HTR-8/SVneo (cell line): ENCODE results near the gene PEX5.
"Not testable (repeated sequence)": the region's sequence is repeated elsewhere in the genome, so short reads cannot be mapped to it uniquely, and the experiment has no call there.

Source experiments
- DNase-seq: peaks from one replicate; pipeline ENCODE4 v3.0.0; 2011; ENCODE audit warnings: low spot score, mixed read lengths; ENCODE audit not compliant: insufficient read length
- FAIRE-seq: peaks from 2 replicates; lab custom pipeline; 2011; peaks lifted over from hg19 to GRCh38; lab: Jason Lieb, UNC

Gene PEX5

DNA sequence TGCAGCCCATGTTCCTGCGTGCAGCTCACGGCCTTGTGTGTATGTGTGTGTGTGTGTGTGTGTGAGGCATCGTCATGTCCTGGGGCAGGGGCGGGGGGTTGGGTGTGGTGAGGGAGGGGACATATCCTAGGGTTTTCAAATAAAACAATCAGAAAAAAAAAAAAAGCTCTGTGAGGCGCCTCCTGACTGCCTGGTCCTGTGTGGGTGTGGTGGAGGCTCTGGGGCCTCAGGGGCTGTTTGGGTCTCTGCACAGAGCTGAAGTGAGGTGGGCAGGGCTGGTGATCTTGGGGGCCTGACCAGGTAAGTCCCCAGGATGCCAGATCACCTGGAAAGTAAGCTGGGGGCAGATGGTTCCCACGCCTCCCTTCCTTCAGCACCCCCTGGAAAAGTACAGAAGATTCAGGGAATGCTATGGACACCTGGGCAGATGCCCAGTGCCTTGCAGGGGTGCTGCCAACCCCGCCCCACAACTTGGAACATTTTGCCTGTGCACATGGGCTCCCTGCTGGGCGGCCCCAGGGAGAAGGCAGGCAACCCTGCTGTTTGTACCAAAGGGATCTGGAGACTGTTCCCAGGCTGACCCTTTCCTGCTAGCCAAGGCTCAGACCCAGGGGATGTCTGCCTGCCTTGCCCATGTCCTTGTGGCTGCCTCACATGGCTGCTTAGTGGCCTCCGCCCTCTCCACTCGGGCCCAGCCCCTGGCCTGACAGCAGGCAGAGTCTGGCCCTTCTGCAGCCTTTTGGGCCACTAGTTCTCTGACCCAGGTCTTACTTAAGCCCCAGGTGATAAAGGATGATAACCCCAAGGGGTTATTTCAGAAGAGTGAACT, 30.5 kb upstream of the PEX5 start:
- DNase-seq: no peak
- no peak for FAIRE-seq

DNA sequence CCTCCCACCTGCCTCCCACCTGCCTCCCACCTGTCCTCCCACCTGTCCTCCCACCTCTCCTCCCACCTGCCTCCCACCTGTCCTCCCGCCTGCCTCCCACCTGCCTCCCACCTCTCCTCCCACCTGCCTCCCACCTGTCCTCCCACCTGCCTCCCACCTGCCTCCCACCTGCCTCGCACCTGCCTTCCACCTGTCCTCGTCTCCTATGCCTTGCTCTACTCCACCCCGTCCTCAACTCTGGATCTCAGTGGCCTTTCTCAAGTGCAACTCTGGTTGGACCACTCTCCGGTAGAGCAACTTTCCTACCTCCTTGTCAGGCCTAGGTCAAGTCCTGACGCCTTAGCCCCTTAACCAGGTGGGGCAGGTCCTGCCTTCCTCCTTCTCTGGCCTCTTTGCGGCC, 29.3 kb upstream of the PEX5 start:
- FAIRE-seq: peak; percentile 66
- DNase-seq: no peak

DNA sequence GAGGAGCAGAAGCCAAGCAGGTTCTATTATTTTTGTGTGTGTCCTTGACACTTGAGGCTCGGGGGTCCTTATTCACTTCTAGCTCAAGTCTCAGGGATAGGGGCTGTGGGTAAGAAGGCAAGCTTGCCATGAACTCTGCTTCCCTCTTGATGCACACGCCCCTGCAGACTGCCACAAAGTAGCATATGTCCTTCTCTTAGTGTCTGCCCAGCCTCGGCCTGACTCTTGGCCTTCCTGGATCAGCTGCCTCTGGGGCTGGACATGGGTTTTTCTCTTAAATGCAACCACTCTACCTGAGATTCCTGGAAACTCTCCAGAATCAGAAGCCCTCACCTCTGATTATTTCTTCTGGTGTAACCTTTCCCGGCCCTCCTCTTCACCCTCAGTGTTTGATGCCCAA, 28.2 kb upstream of the PEX5 start:
- FAIRE-seq: peak; percentile 28
- no peak for DNase-seq

DNA sequence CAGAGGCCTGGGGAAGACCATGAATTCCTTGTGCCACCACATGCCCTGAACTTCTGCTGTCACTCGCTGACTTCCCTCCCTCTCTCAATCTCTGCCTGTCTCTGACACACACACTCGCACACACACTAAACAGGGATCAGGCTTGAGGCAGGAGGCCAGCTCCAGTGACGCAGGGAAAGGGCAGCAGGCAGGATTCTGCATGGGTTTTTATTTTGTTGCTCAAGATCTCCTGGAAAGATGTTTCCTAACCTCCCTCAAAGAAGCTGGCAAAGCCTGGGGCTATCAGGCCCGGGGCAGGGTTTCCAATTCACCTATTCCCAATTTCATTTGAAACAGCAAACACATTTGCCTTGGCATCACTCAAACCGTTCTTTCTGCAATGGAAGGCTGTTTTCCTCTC, 27.7 kb upstream of the PEX5 start:
- DNase-seq (no peak), FAIRE-seq (no peak)

DNA sequence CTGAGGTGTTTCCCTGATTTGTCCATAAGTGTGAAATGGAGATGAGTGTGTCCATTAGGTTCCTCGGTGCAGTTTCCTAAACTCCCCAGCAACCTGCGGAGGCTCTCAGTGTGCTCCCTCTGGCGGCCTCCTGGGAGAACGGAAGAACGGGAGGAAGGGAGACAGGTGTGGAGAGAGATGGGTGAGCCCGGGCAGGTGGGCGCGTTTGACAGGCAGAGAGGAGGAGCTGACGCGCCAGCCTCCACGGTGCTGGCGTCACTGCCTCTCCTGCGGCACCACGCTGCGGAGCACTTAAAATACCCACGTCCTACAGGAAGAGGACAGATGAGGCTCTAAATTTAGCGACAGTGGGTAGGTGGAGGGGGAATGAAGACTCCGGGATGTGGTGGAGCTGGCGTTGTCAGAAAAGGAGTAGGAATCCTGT, 26.8 kb upstream of the PEX5 start:
- DNase-seq (peak; percentile 39), FAIRE-seq (no peak)

DNA sequence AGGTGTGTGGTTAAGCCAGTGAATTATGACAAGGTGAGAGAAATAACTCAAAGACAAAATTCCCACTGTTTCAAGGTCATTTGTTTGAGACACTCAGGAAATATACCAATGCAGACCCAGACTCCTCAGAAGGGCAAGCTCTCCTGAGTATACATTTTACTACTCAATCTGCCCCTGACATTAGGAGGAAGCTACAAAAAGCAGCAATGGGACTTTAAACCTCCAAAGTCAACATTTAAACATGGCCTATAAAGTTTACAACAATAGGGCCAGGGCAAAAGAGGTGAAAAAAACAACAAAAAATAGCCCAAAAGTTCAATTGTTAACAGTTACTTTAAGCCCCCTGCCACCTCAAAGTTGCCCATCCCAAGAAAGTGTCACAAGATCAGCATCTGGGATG, 19.5 kb upstream of the PEX5 start:
- DNase-seq (no peak), FAIRE-seq (no peak)

DNA sequence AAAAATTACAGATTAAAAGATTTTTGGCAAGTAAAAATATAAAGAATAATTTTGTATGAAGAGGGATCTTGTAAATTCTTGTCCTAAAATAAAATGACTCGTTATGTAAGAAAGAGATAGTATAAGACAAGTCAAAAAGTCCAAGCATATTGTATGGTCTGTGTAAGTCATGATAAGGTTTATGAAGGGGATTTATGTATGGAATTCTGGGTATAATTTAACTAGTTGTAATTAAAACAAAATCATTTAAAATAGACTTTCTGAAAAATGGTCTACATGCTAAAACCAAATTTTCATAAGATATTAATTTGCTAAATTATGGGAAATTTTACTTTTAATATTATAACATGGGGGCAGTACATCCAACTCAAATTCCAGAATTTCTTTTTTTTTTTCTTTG, 17.6 kb upstream of the PEX5 start:
- DNase-seq (no peak), FAIRE-seq (no peak)

DNA sequence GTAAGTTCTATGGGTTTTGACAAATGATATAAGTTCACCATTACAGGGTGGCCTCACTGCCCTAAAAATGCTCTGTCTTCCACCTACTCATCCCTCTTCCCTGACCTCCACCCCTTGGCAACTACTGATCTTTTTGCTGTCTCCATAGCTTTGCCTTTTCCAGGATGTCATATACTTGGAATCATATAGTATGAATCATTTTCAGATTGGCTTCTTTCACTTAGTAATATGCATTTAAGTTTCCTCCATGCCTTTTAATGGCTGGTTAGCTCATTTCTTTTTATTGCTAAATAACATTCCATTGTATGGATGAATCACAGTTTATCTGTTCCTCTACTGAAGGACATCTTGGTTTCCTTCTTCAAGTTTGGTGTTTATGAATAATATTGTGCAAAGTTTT, 14.0 kb upstream of the PEX5 start:
- DNase-seq (no peak), FAIRE-seq (peak; percentile 26)

DNA sequence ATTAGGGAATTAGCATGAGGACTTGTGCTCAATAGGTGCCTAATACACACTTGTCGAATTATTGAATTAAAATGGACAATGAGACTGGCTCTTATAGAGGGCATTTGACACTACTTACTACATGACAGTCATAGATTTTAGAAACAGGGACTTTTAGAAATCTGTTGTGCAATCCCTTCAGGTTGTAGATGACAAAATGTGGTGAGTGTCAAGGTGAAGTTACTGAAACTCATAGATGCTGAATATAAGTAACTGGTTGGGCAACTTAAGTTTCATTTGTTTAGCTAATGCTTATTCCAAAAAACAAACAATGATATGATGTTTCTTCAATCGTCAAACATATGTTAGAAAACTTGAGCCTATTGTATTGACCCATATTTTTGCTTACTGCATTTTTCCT, 12.9 kb upstream of the PEX5 start:
- no peak for FAIRE-seq

DNA sequence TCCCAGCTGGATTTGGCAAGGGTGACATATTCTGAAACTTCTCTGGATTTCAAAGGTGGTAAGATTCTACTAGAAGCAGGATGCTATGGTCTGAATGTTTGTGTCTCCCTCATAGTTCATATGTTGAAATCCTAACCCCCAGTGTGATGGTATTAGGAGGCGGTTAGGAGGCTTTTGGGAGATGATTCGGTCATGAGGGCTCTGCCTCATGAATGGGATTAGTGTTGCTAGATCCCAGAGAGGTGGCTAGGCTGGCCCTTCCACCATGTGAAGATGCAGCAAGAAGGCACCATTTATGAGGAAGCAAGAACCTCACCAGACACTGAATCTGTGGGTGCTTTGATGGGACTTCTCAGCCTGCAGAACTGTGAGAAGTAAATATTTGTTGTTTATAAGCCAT, 11.0 kb upstream of the PEX5 start:
- FAIRE-seq (no peak), DNase-seq (no peak)

More for the DNA sequence above, 12.9 kb upstream of the PEX5 start:
- DNase-seq: no peak

DNA sequence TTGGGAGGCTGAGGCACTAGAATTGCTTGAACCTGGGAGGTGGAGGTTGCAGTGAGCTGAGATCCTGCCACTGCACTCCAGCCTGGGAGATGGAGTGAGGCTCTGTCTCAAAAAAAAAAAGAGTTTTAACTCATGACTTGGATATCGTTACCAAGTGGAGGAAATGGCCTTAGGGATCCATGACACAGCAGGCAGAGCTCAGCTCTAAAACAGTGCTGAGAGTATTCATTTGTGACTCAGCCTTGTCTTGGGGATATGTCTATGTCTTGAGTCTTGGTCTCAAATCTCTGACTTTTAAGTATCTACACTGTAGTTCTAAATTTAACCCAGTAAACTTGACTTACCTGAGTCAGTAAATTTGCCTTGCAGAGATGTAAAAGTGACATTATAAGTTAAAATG, 8.8 kb upstream of the PEX5 start:
- no peak for FAIRE-seq

DNA sequence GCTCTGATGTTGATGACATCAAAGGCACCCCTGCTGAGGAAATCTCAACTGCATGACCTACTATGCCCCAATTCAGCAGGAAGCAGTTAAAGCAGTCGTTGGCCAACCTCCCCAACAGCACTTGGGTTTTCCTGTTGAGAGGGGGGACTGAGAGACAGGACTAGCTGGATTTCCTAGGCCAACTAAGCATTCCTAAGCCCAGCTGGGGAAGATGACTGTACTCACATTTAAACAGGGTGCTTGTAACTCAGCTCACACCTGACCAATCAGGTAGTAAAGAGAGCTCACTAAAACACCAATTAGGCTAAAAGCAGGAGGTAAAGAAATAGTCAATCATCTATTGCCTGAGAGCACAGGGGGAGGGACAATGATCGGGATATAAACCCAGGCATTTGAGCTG, 3.4 kb upstream of the PEX5 start:
- DNase-seq, FAIRE-seq: not testable (repeated sequence)

More for the DNA sequence above, 8.8 kb upstream of the PEX5 start:
- no peak for DNase-seq

DNA sequence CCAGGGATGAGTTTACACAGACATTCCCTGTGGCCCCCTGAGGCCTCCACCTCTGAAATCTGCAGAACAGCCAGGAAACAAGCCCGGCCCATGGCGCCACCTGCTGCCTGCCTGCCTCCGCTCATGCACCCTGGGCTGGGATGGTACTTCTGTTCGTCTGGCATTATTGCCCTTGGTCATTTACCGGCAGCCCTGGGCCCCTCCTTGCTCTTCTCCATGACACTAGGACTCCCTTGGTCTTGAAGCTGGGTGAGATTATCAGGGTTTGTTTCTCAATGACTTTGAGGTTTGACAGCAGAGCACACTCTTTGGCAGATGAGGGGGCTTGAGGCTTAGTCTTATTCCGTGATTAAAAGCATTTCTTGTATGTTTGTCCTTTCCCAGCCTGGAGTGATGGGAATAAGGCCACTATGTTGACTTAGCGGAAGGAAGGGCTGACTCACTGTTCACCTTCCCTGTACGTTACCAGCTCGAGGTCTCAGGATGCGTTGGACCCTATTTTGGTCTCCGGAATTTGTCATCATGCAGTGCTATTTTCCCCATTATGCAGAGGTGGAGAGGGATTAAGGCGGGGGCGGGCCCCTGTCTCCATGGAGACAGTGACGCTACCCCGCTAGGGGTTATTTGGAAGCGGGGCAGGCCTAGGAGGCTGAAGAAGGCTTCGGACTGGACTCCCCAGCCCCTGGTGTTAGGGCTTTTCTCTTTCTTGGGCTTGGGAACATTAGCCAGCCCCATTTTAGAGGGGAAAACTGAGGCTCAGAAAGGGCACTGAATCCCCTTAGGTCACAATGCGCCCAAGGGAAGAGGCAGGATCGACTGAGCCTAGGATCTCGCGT, 706 bp upstream of the PEX5 start:
- DNase-seq: peak; percentile 84
- FAIRE-seq: peak; percentile 86

DNA sequence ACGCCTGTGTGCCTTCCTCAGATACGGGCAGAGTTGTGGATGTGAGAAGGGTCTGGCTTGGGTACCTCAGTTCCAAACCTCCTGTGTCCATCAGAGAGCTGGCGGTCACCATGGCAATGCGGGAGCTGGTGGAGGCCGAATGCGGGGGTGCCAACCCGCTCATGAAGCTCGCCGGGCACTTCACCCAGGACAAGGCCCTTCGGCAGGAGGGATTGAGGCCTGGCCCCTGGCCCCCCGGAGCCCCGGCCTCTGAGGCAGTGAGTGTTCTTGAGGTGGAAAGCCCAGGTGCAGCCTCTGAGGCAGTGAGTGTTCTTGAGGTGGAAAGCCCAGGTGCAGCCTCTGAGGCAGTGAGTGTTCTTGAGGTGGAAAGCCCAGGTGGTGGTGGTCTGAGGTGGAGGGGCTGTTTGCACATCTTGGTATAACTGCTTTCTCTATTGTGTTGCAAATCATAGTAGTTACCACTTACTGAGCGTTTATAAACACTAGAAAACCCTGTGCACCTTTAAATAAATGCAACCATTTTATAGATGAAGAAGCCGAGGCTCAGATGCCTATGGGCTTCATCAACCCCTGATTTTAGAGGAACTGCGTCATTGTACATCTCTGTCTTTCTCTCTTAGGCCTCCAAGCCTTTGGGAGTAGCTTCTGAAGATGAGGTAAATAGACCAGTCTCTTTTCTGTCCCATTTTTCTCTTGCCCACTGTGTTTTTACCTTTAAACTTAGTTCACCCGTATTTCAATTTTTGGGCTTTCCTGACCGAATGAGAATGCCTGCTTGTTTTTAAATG, 976 bp downstream of the PEX5 start:
- DNase-seq: no peak
- no peak for FAIRE-seq

DNA sequence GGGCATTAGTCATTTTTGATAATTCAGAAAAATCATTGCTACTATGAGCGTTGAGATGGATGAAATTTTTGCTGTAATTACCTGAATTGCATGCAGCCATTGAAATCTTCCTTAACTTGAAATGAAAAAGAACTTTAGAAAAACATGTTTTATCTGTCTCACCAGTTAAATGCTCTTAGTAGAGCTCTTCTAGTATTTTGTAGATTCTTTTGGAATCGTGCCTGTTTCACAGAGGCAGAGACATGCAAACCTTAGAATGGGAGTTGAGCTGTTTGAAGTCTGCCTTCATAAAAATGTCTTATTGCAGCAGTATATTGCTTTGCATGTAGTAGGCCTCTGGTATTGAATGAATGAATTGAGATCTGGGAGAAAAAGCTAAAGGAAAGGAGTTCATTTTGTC, 4.2 kb downstream of the PEX5 start:
- FAIRE-seq (no peak), DNase-seq (no peak)

DNA sequence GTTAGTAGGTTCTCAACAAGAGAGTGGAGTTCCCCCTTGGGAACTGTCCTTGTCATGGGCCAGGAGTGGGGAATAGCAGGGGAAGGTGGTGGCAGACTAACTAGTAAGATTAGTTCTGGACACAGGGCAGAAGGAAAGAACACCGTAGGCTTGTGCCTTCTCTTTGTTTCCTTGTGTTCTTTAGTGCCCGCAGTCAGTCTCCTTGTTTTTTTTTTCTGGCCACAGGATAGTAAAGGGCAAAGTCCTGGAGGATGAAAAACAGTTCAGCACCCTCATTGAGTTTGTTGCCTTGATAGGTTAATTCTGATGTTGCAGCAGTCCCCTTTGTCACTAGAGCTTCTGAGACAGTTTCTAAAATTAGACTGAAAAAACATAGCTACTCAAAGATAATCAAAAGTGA, 8.4 kb downstream of the PEX5 start:
- DNase-seq (no peak), FAIRE-seq (no peak)

DNA sequence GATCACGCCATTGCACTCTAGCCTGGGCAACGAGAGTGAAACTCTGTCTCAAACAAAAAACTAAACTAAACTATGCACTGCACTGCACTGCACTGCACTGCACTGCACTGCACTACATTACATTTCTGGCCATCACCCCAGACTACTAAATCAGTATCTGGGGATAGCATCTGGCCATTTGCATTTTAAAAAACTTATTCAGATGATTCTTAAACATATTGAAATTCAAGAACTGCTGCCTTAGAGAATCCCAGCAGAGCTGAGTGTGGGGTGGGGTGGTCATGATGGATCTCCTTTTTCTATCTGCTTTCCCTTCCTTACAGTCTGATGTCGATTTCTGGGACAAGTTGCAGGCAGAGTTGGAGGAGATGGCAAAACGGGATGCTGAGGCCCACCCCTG, 13.6 kb downstream of the PEX5 start:
- FAIRE-seq: no peak

DNA sequence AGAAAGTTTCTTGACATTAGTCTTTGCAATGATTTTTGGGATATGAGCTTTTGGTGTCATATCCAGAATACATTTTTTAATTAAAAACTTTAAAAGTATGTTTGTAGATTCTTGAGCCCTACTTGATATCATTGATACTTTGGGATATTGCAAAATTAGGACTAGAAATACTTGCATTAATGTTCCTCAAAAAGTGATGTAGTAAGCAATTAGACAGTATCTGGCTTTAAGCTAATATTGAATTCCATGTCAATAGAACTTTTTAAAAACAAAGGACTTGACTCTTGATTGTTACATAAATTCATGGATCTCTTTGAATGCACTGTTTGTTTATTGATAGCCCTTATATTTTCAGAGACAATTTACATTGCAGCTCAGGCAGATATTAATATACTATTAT, 15.6 kb downstream of the PEX5 start:
- FAIRE-seq (no peak), DNase-seq (no peak)

More for the DNA sequence above, 13.6 kb downstream of the PEX5 start:
- no peak for DNase-seq

DNA sequence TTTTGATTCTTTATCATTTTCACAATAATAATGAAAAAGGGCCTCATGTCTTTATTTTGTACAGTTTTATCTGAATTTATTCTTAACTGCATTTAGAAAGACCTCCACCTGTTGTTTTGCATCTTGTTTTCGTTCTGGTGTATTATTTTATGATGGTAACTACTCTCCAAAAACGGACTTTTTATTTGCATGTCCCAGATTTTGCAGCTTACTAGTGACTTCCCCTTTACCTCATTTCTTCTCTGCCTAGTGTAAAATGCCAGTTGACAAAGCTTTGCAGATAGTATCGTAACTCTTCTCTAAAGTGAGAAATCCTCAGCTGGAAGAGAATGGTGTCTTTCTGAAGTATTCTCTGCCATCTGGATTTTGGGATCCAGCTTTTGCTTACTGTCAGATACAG, 17.2 kb downstream of the PEX5 start:
- no peak for FAIRE-seq
- DNase-seq: no peak

DNA sequence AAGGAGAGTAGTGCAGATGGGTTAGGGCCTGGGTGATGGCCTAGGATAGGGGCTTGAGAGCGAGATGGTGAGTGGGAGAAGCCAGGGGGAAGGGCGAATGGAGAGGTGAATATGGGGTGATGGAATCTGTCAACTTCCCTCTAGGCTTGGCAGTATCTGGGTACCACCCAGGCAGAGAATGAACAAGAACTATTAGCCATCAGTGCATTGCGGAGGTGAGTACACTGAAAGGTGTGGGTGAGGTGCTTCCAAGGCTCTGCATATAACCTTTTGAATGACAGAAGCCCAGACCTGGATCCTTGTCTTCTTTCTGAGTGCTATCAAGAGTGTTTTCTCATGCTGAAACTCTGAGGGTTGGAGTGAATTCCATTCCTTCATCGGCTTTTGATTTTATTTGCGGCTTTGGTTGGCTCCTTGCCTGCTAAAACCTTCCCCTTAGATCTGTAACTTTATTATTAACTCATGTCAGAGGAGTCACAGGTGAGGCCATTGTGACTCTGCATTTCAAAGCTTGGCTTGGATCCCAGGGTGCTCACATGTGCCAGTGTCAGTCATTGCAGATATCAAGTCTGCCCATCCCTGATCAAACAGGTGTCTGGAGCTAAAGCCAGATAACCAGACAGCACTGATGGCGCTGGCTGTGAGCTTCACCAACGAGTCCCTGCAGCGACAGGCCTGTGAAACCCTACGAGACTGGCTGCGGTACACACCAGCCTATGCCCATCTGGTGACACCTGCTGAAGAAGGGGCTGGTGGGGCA, 18.6 kb downstream of the PEX5 start:
- FAIRE-seq: peak; percentile 72
- no peak for DNase-seq
